Subcutaneous adipose tissue (tissue), 4 donors: ENCODE results near the gene FUZ. TPM values are rescaled to one million over a fixed set of nuclear protein-coding genes. Genes with fewer than 3 reads are reported as not detected.

Experiments used
- CTCF ChIP-seq: fragments of 450-650 bp; IDR thresholded peaks from one replicate; pipeline ENCODE4 v1.5.1; 2016; ENCODE audit warnings: low read depth, mild to moderate bottlenecking, control low read depth, antibody characterized with exemption, moderate library complexity
- total RNA-seq, 4 donors: library from RNA; depleted of rRNA; stranded (reverse); fragments of >200 nt; gene quantifications; one replicate each; pipeline ENCODE4 v1.1.0, GENCODE V29; 2016

FUZ gene
- total RNA-seq, 4 donors from 2014 or later = 6.7 to 18.6 (median 13.3) TPM

DNA sequence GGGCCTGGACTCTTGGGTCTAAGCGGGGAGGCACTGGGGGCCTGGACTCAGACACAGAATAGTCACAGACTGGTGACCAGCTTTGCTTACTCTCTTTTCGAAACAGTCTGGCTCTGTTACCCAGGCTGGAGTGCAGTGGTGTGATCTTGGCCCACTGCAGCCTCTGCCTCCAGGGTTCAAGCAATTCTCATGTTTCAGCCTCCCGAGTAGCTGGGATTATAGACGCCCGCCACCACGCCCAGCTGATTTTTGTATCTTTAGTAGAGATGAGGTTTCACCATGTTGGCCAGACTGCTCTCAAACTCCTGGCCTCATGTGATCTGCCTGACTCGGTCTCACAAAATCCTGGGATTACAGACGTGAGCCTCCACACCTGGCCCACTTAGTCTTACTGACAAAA lies 16.1 kb upstream of the FUZ start:
- no peak for TF ChIP-seq CTCF

DNA sequence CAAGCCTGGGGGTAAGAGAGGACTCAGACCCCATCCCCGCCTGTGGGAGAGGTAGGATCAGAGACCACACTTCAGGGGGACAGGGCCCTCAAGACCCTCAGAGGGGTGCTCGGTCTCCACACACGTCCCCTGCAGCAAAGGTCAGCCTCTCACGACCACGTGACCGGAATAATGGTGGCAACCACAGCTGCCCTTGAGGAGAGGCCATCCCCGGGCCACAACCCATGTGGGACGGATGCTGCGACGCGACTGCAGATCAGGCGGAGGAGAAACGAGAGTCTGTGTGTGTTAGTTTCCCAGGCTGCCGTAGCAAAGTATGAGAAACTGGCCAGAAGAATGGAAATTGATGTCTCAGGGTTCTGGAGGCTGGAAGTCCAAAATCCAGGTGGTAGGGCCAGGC lies 13.9 kb upstream of the FUZ start:
- no peak for TF ChIP-seq CTCF

GRCh38 chr19:49824662-49825061 lies 11.6 kb upstream of the FUZ start:
- no peak for TF ChIP-seq CTCF

DNA sequence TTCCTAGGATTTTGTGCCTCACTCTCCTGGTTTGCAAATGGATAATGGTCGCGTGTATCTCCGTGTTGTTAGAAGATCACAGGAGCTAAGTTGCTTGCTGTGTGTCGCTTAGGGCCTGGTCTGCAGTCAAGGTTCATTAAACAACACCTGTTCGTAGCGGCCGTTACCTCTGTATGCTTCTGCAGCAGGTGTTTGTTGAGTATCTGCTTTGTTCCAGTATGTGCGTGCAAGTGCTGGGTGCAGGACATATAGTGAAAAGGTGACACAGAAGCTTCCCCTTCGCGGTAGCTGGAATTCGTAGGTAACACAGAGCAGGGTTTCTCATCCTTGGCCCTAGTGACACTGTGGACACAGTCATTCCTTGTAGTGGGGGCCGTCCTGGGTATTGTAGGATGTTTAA lies 10.4 kb upstream of the FUZ start:
- no peak for TF ChIP-seq CTCF

DNA sequence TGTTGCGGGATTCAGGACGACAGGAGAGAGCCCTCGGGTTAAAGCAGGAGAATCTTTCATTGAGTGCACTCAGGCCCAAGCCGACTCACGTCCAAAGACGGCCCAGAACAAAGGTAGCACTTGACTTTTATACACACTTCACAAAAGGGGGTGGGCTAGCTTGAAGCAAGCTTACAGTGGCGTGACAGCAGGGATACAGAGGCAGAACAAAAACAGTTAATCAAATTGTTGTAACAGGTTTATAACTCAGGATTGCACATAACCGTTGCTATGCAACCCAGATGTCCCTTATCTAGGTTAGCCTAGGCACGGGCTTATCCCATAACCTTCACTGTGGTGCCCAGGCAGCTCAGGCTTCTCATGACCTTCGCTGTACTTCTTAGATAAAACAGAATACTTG lies 7.0 kb upstream of the FUZ start:
- TF ChIP-seq CTCF = no peak

GRCh38 chr19:49818649-49819370 lies 5.7 kb upstream of the FUZ start:
- no peak for TF ChIP-seq CTCF

GRCh38 chr19:49817964-49818648 lies 5.0 kb upstream of the FUZ start, which contains the start of gene MED25:
Gene MED25 (plus strand): TSS chr19:49818289. CDS start chr19:49818342, 53 bp downstream.
- no peak for TF ChIP-seq CTCF
